Measurements from ENCODE around the gene CEP126. TPM values are rescaled to one million over a fixed set of nuclear protein-coding genes. Genes with fewer than 3 reads are reported as not detected.

The CEP126 gene
- total and polyA plus RNA-seq, 2 of the 13 experiments (the other 11 are each of a cell fraction or from before 2014, with no cell fraction given), result 1.4 to 1.7 TPM

- TF ChIP-seq EED (CRISPR knock-in tag; IDR thresholded peaks at IDR 0.05) (peak; percentile 69; the same call in 1 of the 2 replicates), MAF1 (CRISPR knock-in tag; IDR thresholded peaks at IDR 0.05; ENCODE audit: borderline replicate concordance) (no peak), ATF7 (IDR thresholded peaks at IDR 0.05) (no peak), ATF7 (CRISPR knock-in tag; IDR thresholded peaks at IDR 0.05) (no peak), TBX3 (IDR thresholded peaks at IDR 0.05; ENCODE audit: borderline replicate concordance) (no peak), ERF (CRISPR knock-in tag; IDR thresholded peaks at IDR 0.05) (peak; percentile 46; the same call in 1 of the 2 replicates), PHF8 (CRISPR knock-in tag; IDR thresholded peaks at IDR 0.05) (peak; percentile 82), ZNF510 (CRISPR knock-in tag; IDR thresholded peaks at IDR 0.05; ENCODE audit: low read depth) (no peak), DDIT3 (CRISPR knock-in tag; IDR thresholded peaks at IDR 0.05) (no peak), ELK4 (CRISPR knock-in tag; IDR thresholded peaks at IDR 0.05; ENCODE audit: borderline replicate concordance) (no peak), SYNCRIP (IDR thresholded peaks at IDR 0.05; ENCODE audit: insufficient read depth, low read depth, low read length) (no peak), TEAD2 (CRISPR knock-in tag; IDR thresholded peaks at IDR 0.05) (no peak), REXO4 (CRISPR knock-in tag; IDR thresholded peaks at IDR 0.05; ENCODE audit: borderline replicate concordance) (no peak), THAP8 (CRISPR knock-in tag; IDR thresholded peaks at IDR 0.05; ENCODE audit: borderline replicate concordance) (0 out of 2 replicates have a peak, but pooled peaks have one; percentile 67), MATR3 (CRISPR knock-in tag; IDR thresholded peaks at IDR 0.05) (no peak), HNF1A (IDR thresholded peaks at IDR 0.05; ENCODE audit: low read depth) (no peak), HNF1A (CRISPR knock-in tag; IDR thresholded peaks at IDR 0.05; ENCODE audit: borderline replicate concordance) (peak; percentile 31; the same call in 1 of the 2 replicates), ZNF281 (CRISPR knock-in tag; IDR thresholded peaks at IDR 0.05; ENCODE audit: borderline replicate concordance) (no peak), MAFF (IDR thresholded peaks at IDR 0.05; ENCODE audit: low read depth, low read length) (no peak), TP53 (CRISPR knock-in tag; conservative IDR thresholded peaks at IDR 0.05) (no peak)
Measured at GRCh38 chr11:101914738-101915426, at the start of gene CEP126 (continued).

Data from HepG2 (cell line).